ENCODE measurements around the gene UROD. TPM values are rescaled to one million over a fixed set of nuclear protein-coding genes. Genes with fewer than 3 reads are reported as not detected.

UROD gene
- total and polyA plus RNA-seq, 2 experiments from 2014 or later, result 82.4 to 108 TPM

- Histone ChIP-seq H3K4me1 (ENCODE audit: insufficient read depth) (no peaks in the 10 kb centered on the region), H3K4me3 (no peak overlapping the region), H2AFZ (no peak overlapping the region), H3K4me2 (no peak overlapping the region), H3K79me2 (replicated peaks; ENCODE audit: insufficient read depth) (no peaks in the 10 kb centered on the region), H3K9me2 (ENCODE audit: insufficient read depth) (no peaks in the 10 kb centered on the region), H3F3A (replicated peaks; ENCODE audit: low read depth) (no peaks in the 10 kb centered on the region), H3K27me3 (ENCODE audit: insufficient read depth) (no peaks in the 10 kb centered on the region), H4K20me1 (replicated peaks; ENCODE audit: insufficient read depth) (no peaks in the 10 kb centered on the region), H3K36me3 (ENCODE audit: insufficient read depth) (no peaks in the 10 kb centered on the region), H3K27ac (ENCODE audit: low read depth) (no peak overlapping the region)
- Mint-ChIP-seq H3K36me3 (ENCODE audit: low read depth) (no peaks in the 10 kb centered on the region), H3K27ac (no peak overlapping the region), H3K4me3 (no peak overlapping the region), H3K27me3 (ENCODE audit: insufficient read depth, low read depth, poor library complexity) (peaks cover 3% of the 10 kb centered on the region), H3K4me1 (peaks cover 9% of the 10 kb centered on the region; the same call in 2 of the 3 replicates), H3K9me3 (no peaks in the 10 kb centered on the region)
- DNase-seq (ENCODE audit: low spot score) (no peak), ATAC-seq (no peak)
- TF ChIP-seq POLR2AphosphoS5 (IDR thresholded peaks at IDR 0.05; ENCODE audit: low read depth), result no peak
- TF ChIP-seq JUNB (IDR thresholded peaks at IDR 0.05; ENCODE audit: unreplicated experiment), result no peak
- TF ChIP-seq, protein P1, sequence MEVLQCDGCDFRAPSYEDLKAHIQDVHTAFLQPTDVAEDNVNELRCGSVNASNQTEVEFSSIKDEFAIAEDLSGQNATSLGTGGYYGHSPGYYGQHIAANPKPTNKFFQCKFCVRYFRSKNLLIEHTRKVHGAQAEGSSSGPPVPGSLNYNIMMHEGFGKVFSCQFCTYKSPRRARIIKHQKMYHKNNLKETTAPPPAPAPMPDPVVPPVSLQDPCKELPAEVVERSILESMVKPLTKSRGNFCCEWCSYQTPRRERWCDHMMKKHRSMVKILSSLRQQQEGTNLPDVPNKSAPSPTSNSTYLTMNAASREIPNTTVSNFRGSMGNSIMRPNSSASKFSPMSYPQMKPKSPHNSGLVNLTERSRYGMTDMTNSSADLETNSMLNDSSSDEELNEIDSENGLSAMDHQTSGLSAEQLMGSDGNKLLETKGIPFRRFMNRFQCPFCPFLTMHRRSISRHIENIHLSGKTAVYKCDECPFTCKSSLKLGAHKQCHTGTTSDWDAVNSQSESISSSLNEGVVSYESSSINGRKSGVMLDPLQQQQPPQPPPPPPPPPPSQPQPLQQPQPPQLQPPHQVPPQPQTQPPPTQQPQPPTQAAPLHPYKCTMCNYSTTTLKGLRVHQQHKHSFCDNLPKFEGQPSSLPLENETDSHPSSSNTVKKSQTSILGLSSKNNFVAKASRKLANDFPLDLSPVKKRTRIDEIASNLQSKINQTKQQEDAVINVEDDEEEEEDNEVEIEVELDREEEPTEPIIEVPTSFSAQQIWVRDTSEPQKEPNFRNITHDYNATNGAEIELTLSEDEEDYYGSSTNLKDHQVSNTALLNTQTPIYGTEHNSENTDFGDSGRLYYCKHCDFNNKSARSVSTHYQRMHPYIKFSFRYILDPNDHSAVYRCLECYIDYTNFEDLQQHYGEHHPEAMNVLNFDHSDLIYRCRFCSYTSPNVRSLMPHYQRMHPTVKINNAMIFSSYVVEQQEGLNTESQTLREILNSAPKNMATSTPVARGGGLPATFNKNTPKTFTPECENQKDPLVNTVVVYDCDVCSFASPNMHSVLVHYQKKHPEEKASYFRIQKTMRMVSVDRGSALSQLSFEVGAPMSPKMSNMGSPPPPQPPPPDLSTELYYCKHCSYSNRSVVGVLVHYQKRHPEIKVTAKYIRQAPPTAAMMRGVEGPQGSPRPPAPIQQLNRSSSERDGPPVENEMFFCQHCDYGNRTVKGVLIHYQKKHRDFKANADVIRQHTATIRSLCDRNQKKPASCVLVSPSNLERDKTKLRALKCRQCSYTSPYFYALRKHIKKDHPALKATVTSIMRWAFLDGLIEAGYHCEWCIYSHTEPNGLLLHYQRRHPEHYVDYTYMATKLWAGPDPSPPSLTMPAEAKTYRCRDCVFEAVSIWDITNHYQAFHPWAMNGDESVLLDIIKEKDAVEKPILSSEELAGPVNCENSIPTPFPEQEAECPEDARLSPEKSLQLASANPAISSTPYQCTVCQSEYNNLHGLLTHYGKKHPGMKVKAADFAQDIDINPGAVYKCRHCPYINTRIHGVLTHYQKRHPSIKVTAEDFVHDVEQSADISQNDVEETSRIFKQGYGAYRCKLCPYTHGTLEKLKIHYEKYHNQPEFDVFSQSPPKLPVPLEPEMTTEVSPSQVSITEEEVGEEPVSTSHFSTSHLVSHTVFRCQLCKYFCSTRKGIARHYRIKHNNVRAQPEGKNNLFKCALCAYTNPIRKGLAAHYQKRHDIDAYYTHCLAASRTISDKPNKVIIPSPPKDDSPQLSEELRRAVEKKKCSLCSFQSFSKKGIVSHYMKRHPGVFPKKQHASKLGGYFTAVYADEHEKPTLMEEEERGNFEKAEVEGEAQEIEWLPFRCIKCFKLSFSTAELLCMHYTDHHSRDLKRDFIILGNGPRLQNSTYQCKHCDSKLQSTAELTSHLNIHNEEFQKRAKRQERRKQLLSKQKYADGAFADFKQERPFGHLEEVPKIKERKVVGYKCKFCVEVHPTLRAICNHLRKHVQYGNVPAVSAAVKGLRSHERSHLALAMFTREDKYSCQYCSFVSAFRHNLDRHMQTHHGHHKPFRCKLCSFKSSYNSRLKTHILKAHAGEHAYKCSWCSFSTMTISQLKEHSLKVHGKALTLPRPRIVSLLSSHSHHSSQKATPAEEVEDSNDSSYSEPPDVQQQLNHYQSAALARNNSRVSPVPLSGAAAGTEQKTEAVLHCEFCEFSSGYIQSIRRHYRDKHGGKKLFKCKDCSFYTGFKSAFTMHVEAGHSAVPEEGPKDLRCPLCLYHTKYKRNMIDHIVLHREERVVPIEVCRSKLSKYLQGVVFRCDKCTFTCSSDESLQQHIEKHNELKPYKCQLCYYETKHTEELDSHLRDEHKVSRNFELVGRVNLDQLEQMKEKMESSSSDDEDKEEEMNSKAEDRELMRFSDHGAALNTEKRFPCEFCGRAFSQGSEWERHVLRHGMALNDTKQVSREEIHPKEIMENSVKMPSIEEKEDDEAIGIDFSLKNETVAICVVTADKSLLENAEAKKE (CRISPR knock-in tag; IDR thresholded peaks at IDR 0.05), result no peak
- TF ChIP-seq NANOG (IDR thresholded peaks at IDR 0.05; ENCODE audit: borderline replicate concordance), result no peak
- TF ChIP-seq ZNF331 (CRISPR knock-in tag; IDR thresholded peaks at IDR 0.05; ENCODE audit: low read depth), result no peak
- TF ChIP-seq CTCF (conservative IDR thresholded peaks at IDR 0.05; ENCODE audit: low read depth in 2 of 2), result no peak
- no peak for TF ChIP-seq REST (IDR thresholded peaks at IDR 0.05; ENCODE audit: unreplicated experiment)
Measured at GRCh38 chr1:45057542-45057941, 45.5 kb downstream of the UROD start.

Data from GM23338 (cell line).